ENCODE measurements around the gene ASPG.

- TF ChIP-seq, protein P1, sequence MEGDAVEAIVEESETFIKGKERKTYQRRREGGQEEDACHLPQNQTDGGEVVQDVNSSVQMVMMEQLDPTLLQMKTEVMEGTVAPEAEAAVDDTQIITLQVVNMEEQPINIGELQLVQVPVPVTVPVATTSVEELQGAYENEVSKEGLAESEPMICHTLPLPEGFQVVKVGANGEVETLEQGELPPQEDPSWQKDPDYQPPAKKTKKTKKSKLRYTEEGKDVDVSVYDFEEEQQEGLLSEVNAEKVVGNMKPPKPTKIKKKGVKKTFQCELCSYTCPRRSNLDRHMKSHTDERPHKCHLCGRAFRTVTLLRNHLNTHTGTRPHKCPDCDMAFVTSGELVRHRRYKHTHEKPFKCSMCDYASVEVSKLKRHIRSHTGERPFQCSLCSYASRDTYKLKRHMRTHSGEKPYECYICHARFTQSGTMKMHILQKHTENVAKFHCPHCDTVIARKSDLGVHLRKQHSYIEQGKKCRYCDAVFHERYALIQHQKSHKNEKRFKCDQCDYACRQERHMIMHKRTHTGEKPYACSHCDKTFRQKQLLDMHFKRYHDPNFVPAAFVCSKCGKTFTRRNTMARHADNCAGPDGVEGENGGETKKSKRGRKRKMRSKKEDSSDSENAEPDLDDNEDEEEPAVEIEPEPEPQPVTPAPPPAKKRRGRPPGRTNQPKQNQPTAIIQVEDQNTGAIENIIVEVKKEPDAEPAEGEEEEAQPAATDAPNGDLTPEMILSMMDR (IDR thresholded peaks at IDR 0.05), result no peak
- TF ChIP-seq TCF7L2 (IDR thresholded peaks at IDR 0.05; ENCODE audit: low read depth, low read length) (no peak), POLR2AphosphoS5 (IDR thresholded peaks at IDR 0.05; ENCODE audit: low read depth, low read length) (no peak), REST (IDR thresholded peaks at IDR 0.05; ENCODE audit: insufficient read depth in 1 of 2, low read depth in 2 of 2, low read length in 1 of 2) (no peak)
These were observed 19.7 kb downstream of the ASPG start for GRCh38 chr14:104105071-104105821.

Measured in Panc1 (cell line).